ENCODE data around the gene TAB3.

- TF ChIP-seq ZNF629 (tag by site-specific recombination; IDR thresholded peaks at IDR 0.05): no peak
- no peak for TF ChIP-seq ZNF398 (tag by site-specific recombination; IDR thresholded peaks at IDR 0.05)
- no peak for TF ChIP-seq CTCF (tag by site-specific recombination; IDR thresholded peaks at IDR 0.05)
- no peak for TF ChIP-seq ZNF670 (tag by site-specific recombination; IDR thresholded peaks at IDR 0.05; ENCODE audit: low read depth)
- no peak for TF ChIP-seq ZNF623 (tag by site-specific recombination; IDR thresholded peaks at IDR 0.05)
- TF ChIP-seq ZNF433 (tag by site-specific recombination; IDR thresholded peaks at IDR 0.05; ENCODE audit: low read depth): no peak
- no peak for TF ChIP-seq ZSCAN5A (tag by site-specific recombination; IDR thresholded peaks at IDR 0.05)
- no peak for TF ChIP-seq ZNF416 (tag by site-specific recombination; IDR thresholded peaks at IDR 0.05)
- TF ChIP-seq REST (tag by site-specific recombination; IDR thresholded peaks at IDR 0.05): no peak
- no peak for TF ChIP-seq ZNF555 (tag by site-specific recombination; conservative IDR thresholded peaks at IDR 0.05)
Observed at GRCh38 chrX:30876367-30876766, 12.7 kb downstream of the TAB3 start.

All from HEK293 (cell line).